HG02981 (cell line): ENCODE measurements around the gene DCC.

Experiments
- ATAC-seq: cut with Tn5 transposase; IDR thresholded peaks from one replicate; pipeline ENCODE4 v1.9.1; 2021; ENCODE audit warnings: mild to moderate bottlenecking, moderate library complexity; ENCODE audit not compliant: unreplicated experiment

DCC gene

GRCh38 chr18:52678034-52678433, 338.0 kb downstream of the DCC start:
- no peak for ATAC-seq

GRCh38 chr18:52678551-52678950, 338.6 kb downstream of the DCC start:
- no peak for ATAC-seq

GRCh38 chr18:52679354-52679753, 339.4 kb downstream of the DCC start:
- no peak for ATAC-seq

GRCh38 chr18:52682260-52682659, 342.3 kb downstream of the DCC start:
- no peak for ATAC-seq

- no peak for ATAC-seq
Observed at GRCh38 chr18:52685316-52685715, 345.3 kb downstream of the DCC start.

- no peak for ATAC-seq
Observed at GRCh38 chr18:52691841-52692240, 351.8 kb downstream of the DCC start.

- no peak for ATAC-seq
Observed at GRCh38 chr18:52694804-52695203, 354.8 kb downstream of the DCC start.

GRCh38 chr18:52700116-52700515, 360.1 kb downstream of the DCC start:
- no peak for ATAC-seq

GRCh38 chr18:52700816-52701215, 360.8 kb downstream of the DCC start:
- no peak for ATAC-seq

- no peak for ATAC-seq
Observed at GRCh38 chr18:52701219-52701935, 361.4 kb downstream of the DCC start.

GRCh38 chr18:52715421-52715820, 375.4 kb downstream of the DCC start:
- ATAC-seq = no peak

GRCh38 chr18:52715991-52716390, 376.0 kb downstream of the DCC start:
- ATAC-seq = no peak

GRCh38 chr18:52716973-52717372, 377.0 kb downstream of the DCC start:
- no peak for ATAC-seq

- no peak for ATAC-seq
Observed at GRCh38 chr18:52722904-52723303, 382.9 kb downstream of the DCC start.

GRCh38 chr18:52723550-52723970, 383.6 kb downstream of the DCC start:
- no peak for ATAC-seq

GRCh38 chr18:52730972-52731619, 391.1 kb downstream of the DCC start:
- ATAC-seq = no peak

GRCh38 chr18:52738946-52739345, 398.9 kb downstream of the DCC start:
- no peak for ATAC-seq

- no peak for ATAC-seq
Observed at GRCh38 chr18:52746986-52747385, 407.0 kb downstream of the DCC start.

- ATAC-seq = no peak
Observed at GRCh38 chr18:52747869-52748268, 407.9 kb downstream of the DCC start.

- no peak for ATAC-seq
Observed at GRCh38 chr18:52748343-52748742, 408.3 kb downstream of the DCC start.

GRCh38 chr18:52749542-52749941, 409.5 kb downstream of the DCC start:
- no peak for ATAC-seq

GRCh38 chr18:52750995-52751394, 411.0 kb downstream of the DCC start:
- ATAC-seq = no peak

- ATAC-seq = no peak
Observed at GRCh38 chr18:52764316-52764715, 424.3 kb downstream of the DCC start.
